Muscle of leg (tissue), 9 donors: ENCODE data around the gene DYNLL2. TPM values are rescaled to one million over a fixed set of nuclear protein-coding genes. Genes with fewer than 3 reads are reported as not detected.

Source experiments
- polyA plus RNA-seq, 8 donors: library from polyadenylated mRNA; unstranded; fragments of 120-200 nt; gene quantifications; one replicate each; pipeline versions ENCODE4 v1.2.1 to v1.2.3, GENCODE V29; 2013; ENCODE audit warnings: inconsistent platforms in 1 of 8, low replicate concordance in 1 of 8; ENCODE audit not compliant: insufficient read length in 8 of 8, insufficient read depth in 1 of 8
- total RNA-seq: library from RNA; stranded (reverse); fragments of 120-200 nt; gene quantifications from one replicate; pipeline ENCODE4 v1.2.4, GENCODE V29; 2013

DYNLL2 gene
- total and polyA plus RNA-seq, 9 donors, result 12.7 to 52.8 (median 44.4) TPM

Other genes starting within 250 kb of the DYNLL2 start
- 35.7 TPM for gene MRPS23, start 233.4 kb upstream of the DYNLL2 start, total RNA-seq
- gene MRPS23, start 233.4 kb upstream of the DYNLL2 start, polyA plus RNA-seq, result 10 to 100 TPM; 34.3 to 46.0 (median 41.0) TPM
- 13.2 TPM for gene CUEDC1, start 128.0 kb upstream of the DYNLL2 start, total RNA-seq
- 10 to 100 TPM; 43.6 to 59.3 (median 52.0) TPM for gene CUEDC1, start 128.0 kb upstream of the DYNLL2 start, polyA plus RNA-seq
- 39.9 TPM for gene VEZF1, start 95.2 kb upstream of the DYNLL2 start, total RNA-seq
- gene VEZF1, start 95.2 kb upstream of the DYNLL2 start, polyA plus RNA-seq, result 10 to 100 TPM; 36.7 to 54.7 (median 45.7) TPM
- 180 TPM for gene SRSF1, start 76.2 kb upstream of the DYNLL2 start, total RNA-seq
- 100 to 1,000 TPM; 161 to 241 (median 193) TPM for gene SRSF1, start 76.2 kb upstream of the DYNLL2 start, polyA plus RNA-seq
- gene OR4D1, start 65.0 kb downstream of the DYNLL2 start, total RNA-seq, result not detected
- gene OR4D1, start 65.0 kb downstream of the DYNLL2 start, polyA plus RNA-seq, result under 1 TPM in 1 of 8 donors, not detected in 7; 0.03 TPM
- not detected for gene OR4D2, start 83.6 kb downstream of the DYNLL2 start, total RNA-seq
- gene OR4D2, start 83.6 kb downstream of the DYNLL2 start, polyA plus RNA-seq, result not detected
- gene EPX, start 109.3 kb downstream of the DYNLL2 start, total RNA-seq, result 0.09 TPM
- 1 to 10 TPM in 1 of 8 donors, under 1 TPM in 7; 0.26 to 1.0 (median 0.41) TPM for gene EPX, start 109.3 kb downstream of the DYNLL2 start, polyA plus RNA-seq
- 12.5 TPM for gene MKS1, start 135.8 kb downstream of the DYNLL2 start, total RNA-seq
- 10 to 100 TPM; 11.6 to 20.1 (median 14.4) TPM for gene MKS1, start 135.8 kb downstream of the DYNLL2 start, polyA plus RNA-seq
- not detected for gene LPO, start 155.2 kb downstream of the DYNLL2 start, total RNA-seq
- under 1 TPM in 7 of 8 donors, not detected in 1; 0.05 to 0.40 (median 0.11) TPM for gene LPO, start 155.2 kb downstream of the DYNLL2 start, polyA plus RNA-seq
- gene MPO, start 197.5 kb downstream of the DYNLL2 start, total RNA-seq, result 2.3 TPM
- 10 to 100 TPM in 5 of 8 donors, 1 to 10 TPM in 3; 7.2 to 20.0 (median 11.0) TPM for gene MPO, start 197.5 kb downstream of the DYNLL2 start, polyA plus RNA-seq
- 3.6 TPM for gene TSPOAP1, start 245.4 kb downstream of the DYNLL2 start, total RNA-seq
- 1 to 10 TPM; 4.1 to 7.4 (median 5.1) TPM for gene TSPOAP1, start 245.4 kb downstream of the DYNLL2 start, polyA plus RNA-seq